B cell (primary cell): ENCODE data around the gene CADM1. TPM values are rescaled to one million over a fixed set of nuclear protein-coding genes. Genes with fewer than 3 reads are reported as not detected.

Experiments used
- ATAC-seq: fragments of 200-7000 bp; cut with Tn5 transposase; one replicate; pipeline ENCODE4 v1.10.0; 2021; ENCODE audit warnings: low read depth, mild to moderate bottlenecking, moderate number of reproducible peaks, moderate library complexity
- CTCF ChIA-PET: fragments of 350-600 bp; sonication (Branson Sonifier 250); formaldehyde crosslinking; loops from one replicate; lab custom pipeline; 2021; ENCODE audit warnings: antibody characterized with exemption, inconsistent platforms; lab: Charles Lee
- POLR2A ChIA-PET: fragments of 350-600 bp; sonication (Branson Sonifier 250); formaldehyde crosslinking; loops from one replicate; lab custom pipeline; 2021; ENCODE audit warnings: antibody characterized with exemption; lab: Charles Lee
- DNase-seq: peaks from one replicate; pipeline ENCODE4 v3.0.0; 2013
- H2AFZ ChIP-seq: 2 replicates; pipeline ENCODE4 v1.6.1; 2012; ENCODE audit warnings: mild to moderate bottlenecking, low read depth, low read length; ENCODE audit not compliant: insufficient read depth, poor library complexity, severe bottlenecking
- H3K27ac ChIP-seq, 2 donors: 1 replicate in 1 of 2; 2 replicates in 1 of 2; pipeline ENCODE4 v1.5.1; 2012 to 2013; ENCODE audit warnings: low read length in 2 of 2, mild to moderate bottlenecking in 2 of 2, moderate library complexity in 1 of 2
- H3K27me3 ChIP-seq, 4 experiments: fragments of 200-600 bp in 1 of 4; sonication (generic) in 1 of 4; replicated peaks in 1 of 4; 1 replicate in 2 of 4; 2 replicates in 2 of 4; pipeline versions ENCODE4 v1.6.1 to v1.7.0; 2013 to 2016; ENCODE audit warnings: low read length in 3 of 4, mild to moderate bottlenecking in 2 of 4, mixed read lengths in 1 of 4, moderate library complexity in 1 of 4; ENCODE audit not compliant: insufficient read depth in 4 of 4, control insufficient read depth in 3 of 4; ENCODE audit errors: control extremely low read depth in 1 of 4
- H3K36me3 ChIP-seq, 2 experiments: replicated peaks in 1 of 2; 1 replicate in 1 of 2; 2 replicates in 1 of 2; pipeline versions ENCODE4 v1.6.1 to v1.7.1; 2013; ENCODE audit warnings: low read length in 1 of 2; ENCODE audit not compliant: insufficient read depth in 2 of 2, control insufficient read depth in 1 of 2; ENCODE audit errors: control extremely low read depth in 1 of 2, extremely low read depth in 1 of 2
- H3K4me1 ChIP-seq, 2 donors: fragments of 200-600 bp in 1 of 2; sonication (generic) in 1 of 2; 1 replicate in 1 of 2; 2 replicates in 1 of 2; pipeline versions ENCODE4 v1.5.1 to v1.6.1; 2013 to 2017; ENCODE audit warnings: low read length in 2 of 2; ENCODE audit not compliant: control insufficient read depth in 2 of 2, insufficient read depth in 2 of 2
- H3K4me2 ChIP-seq: replicated peaks from 2 replicates; pipeline ENCODE3; 2012; ENCODE audit warnings: mild to moderate bottlenecking, low read depth, low read length; ENCODE audit not compliant: poor library complexity, severe bottlenecking
- H3K4me3 ChIP-seq, 5 experiments: fragments of 200-600 bp in 1 of 5; sonication (generic) in 1 of 5; 1 replicate in 3 of 5; 2 replicates in 2 of 5; pipeline versions ENCODE4 v1.5.1 to v1.7.0; 2011 to 2016; ENCODE audit warnings: low read length in 4 of 5, mild to moderate bottlenecking in 4 of 5, low read depth in 2 of 5, control low read depth in 1 of 5, moderate library complexity in 1 of 5; ENCODE audit not compliant: insufficient read depth in 1 of 5; ENCODE audit errors: control extremely low read depth in 1 of 5, extremely low read depth in 1 of 5
- H3K79me2 ChIP-seq: fragments of 200-600 bp; sonication (generic); one replicate; pipeline ENCODE4 v1.6.0; 2016; ENCODE audit warnings: low read length; ENCODE audit not compliant: control insufficient read depth, insufficient read depth
- H3K9ac ChIP-seq: fragments of 200-600 bp; sonication (generic); 2 replicates; pipeline ENCODE4 v1.6.1; 2017; ENCODE audit warnings: mild to moderate bottlenecking, low read length, moderate library complexity
- H3K9me3 ChIP-seq, 3 donors: one replicate each; pipeline versions ENCODE4 v1.6.1 to v1.7.1; 2013; ENCODE audit warnings: low read length in 2 of 3; ENCODE audit not compliant: control insufficient read depth in 2 of 3, insufficient read depth in 1 of 3; ENCODE audit errors: control extremely low read depth in 1 of 3
- H4K20me1 ChIP-seq: 2 replicates; pipeline ENCODE4 v1.6.0; 2012; ENCODE audit warnings: mild to moderate bottlenecking, low read length; ENCODE audit not compliant: insufficient read depth, control insufficient read depth, poor library complexity, severe bottlenecking
- H3K27ac Mint-ChIP-seq: one replicate; pipeline ENCODE4 v1.8.0; 2021; ENCODE audit warnings: mixed read lengths
- H3K27me3 Mint-ChIP-seq: one replicate; pipeline ENCODE4 v1.8.0; 2021; ENCODE audit warnings: mixed read lengths
- H3K4me1 Mint-ChIP-seq: one replicate; pipeline ENCODE4 v1.8.0; 2021; ENCODE audit warnings: mixed read lengths
- H3K4me3 Mint-ChIP-seq: one replicate; pipeline ENCODE4 v1.8.0; 2021; ENCODE audit warnings: mixed read lengths
- H3K9me3 Mint-ChIP-seq: one replicate; pipeline ENCODE4 v1.8.0; 2022; ENCODE audit warnings: mixed read lengths; ENCODE audit not compliant: insufficient read depth
- EZH2 ChIP-seq: IDR thresholded peaks from 2 replicates; pipeline ENCODE4 v1.6.1; 2012; ENCODE audit warnings: borderline replicate concordance, low read depth, mild to moderate bottlenecking, moderate library complexity, low read length; ENCODE audit not compliant: insufficient read depth, poor library complexity, severe bottlenecking
- WGBS: methylation state at CpG from one replicate; pipeline ENCODE4 v1.1.5; 2013; ENCODE audit warnings: missing lambda C conversion rate; ENCODE audit not compliant: insufficient coverage; 5-methylcytosine and 5-hydroxymethylcytosine counted together
- intact Hi-C: fragments of 100-400 bp; cut with micrococcal nuclease; formaldehyde crosslinking; loops from one replicate; pipeline ENCODE4 v1.10.0; 2022
- polyA plus RNA-seq: library from polyadenylated mRNA; depleted of rRNA; stranded (reverse); fragments of >200 nt; gene quantifications from 2 replicates; pipeline ENCODE4 v1.2.3, GENCODE V29; 2012
- total RNA-seq, 2 donors: library from RNA; stranded (reverse); fragments of 120-200 nt in 1 of 2; gene quantifications; 1 replicate in 1 of 2; 2 replicates in 1 of 2; pipeline versions ENCODE4 v1.2.3 to v1.2.4, GENCODE V29; 2013 to 2022
- TF ChIP-seq, protein P1 (sequence below): fragments of 200-600 bp; IDR thresholded peaks from one replicate; pipeline ENCODE4 v1.8.0; 2022; ENCODE audit warnings: antibody characterized with exemption, mild to moderate bottlenecking

Gene CADM1
- total and polyA plus RNA-seq, 2 donors (not counting 1 experiment from before 2014, with no cell fraction given) = 0.43 to 0.49 TPM

DNA sequence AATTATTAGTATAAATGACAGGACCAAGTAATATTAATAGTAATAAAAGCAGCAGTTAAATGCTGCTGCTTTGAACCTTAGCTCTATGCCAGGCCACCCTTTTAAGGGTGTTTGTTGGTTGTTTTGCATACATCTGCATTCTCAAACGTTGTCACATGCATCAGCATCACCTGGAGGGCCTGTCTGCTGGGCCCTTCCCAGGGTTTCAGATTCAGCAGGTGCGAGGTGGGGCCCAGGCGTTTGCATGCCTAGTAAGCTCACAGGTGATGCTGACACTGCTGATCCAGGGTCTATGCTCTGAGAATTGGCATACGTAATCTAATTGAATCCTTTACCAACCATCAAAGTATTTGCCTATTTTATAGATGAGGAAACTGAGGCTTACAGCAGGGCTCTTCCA is 246.5 kb downstream of the CADM1 start:
- Mint-ChIP-seq H3K27me3 (no peaks in the 10 kb centered on the region), H3K27ac (no peak overlapping the region), H3K4me1 (peaks cover 12% of the 10 kb centered on the region), H3K9me3 (no peaks in the 10 kb centered on the region), H3K4me3 (no peak overlapping the region)
- POLR2A ChIA-PET = no interaction called here
- CTCF ChIA-PET = no interaction called here
- DNase-seq = no peak
- Histone ChIP-seq H3K9ac (no peak overlapping the region), H3K4me1 (peaks cover 0 to 9% of the 10 kb centered on the region in 2 donors), H3K4me3 (no peak overlapping the region), H4K20me1 (no peaks in the 10 kb centered on the region), H2AFZ (no peak overlapping the region), H3K27me3 (no peaks in the 10 kb centered on the region), H3K9me3 (no peaks in the 10 kb centered on the region), H3K36me3 (no peaks in the 10 kb centered on the region), H3K4me2 (no peak overlapping the region), H3K27ac (no peak overlapping the region), H3K79me2 (no peaks in the 10 kb centered on the region)
- intact Hi-C loops = no loop called here
- no peak for TF ChIP-seq EZH2
- TF ChIP-seq, protein P1, sequence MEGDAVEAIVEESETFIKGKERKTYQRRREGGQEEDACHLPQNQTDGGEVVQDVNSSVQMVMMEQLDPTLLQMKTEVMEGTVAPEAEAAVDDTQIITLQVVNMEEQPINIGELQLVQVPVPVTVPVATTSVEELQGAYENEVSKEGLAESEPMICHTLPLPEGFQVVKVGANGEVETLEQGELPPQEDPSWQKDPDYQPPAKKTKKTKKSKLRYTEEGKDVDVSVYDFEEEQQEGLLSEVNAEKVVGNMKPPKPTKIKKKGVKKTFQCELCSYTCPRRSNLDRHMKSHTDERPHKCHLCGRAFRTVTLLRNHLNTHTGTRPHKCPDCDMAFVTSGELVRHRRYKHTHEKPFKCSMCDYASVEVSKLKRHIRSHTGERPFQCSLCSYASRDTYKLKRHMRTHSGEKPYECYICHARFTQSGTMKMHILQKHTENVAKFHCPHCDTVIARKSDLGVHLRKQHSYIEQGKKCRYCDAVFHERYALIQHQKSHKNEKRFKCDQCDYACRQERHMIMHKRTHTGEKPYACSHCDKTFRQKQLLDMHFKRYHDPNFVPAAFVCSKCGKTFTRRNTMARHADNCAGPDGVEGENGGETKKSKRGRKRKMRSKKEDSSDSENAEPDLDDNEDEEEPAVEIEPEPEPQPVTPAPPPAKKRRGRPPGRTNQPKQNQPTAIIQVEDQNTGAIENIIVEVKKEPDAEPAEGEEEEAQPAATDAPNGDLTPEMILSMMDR = no peak
- WGBS = 39% methylated on average over 2 of the region's 4 CpGs
- no peak for ATAC-seq

DNA sequence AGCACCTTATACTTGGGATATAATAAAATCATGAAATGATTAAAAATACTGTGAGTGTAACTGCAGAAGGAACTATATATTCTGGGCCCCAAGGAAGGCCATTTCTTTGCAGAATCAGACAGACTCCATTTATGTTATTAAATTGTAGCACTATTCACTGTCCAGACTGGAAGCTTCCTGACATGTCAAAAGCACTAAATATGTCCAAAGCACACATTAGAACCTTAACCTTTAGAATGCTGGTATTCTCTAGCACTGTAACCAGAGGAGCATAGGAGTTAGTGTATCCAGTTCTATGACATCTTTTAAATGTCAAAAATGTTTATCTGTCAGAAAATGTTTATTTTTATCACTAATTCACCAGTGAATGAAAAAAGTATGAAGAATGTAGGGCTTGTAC is 246.9 kb downstream of the CADM1 start:
- Histone ChIP-seq H4K20me1 (no peaks in the 10 kb centered on the region), H3K9me3 (no peaks in the 10 kb centered on the region), H2AFZ (no peak overlapping the region), H3K36me3 (no peaks in the 10 kb centered on the region), H3K79me2 (no peaks in the 10 kb centered on the region), H3K4me3 (no peak overlapping the region), H3K4me2 (no peak overlapping the region), H3K27ac (no peak overlapping the region), H3K9ac (no peak overlapping the region), H3K27me3 (no peaks in the 10 kb centered on the region), H3K4me1 (peaks cover 0 to 9% of the 10 kb centered on the region in 2 donors)
- Mint-ChIP-seq H3K9me3 (no peaks in the 10 kb centered on the region), H3K4me3 (no peak overlapping the region), H3K27ac (no peak overlapping the region), H3K27me3 (no peaks in the 10 kb centered on the region), H3K4me1 (peaks cover 12% of the 10 kb centered on the region)
- ATAC-seq = no peak
- intact Hi-C loops = no loop called here
- CTCF ChIA-PET = no interaction called here
- DNase-seq = no peak
- POLR2A ChIA-PET = no interaction called here
- TF ChIP-seq EZH2 = no peak
- TF ChIP-seq, protein P1 = no peak
